HG02970 (cell line): ENCODE measurements around the gene DNAJB1.
"Not testable (repeated sequence)": the region's sequence is repeated elsewhere in the genome, so short reads cannot be mapped to it uniquely, and the experiment has no call there.

Experiments used
- ATAC-seq: cut with Tn5 transposase; IDR thresholded peaks from one replicate; pipeline ENCODE4 v1.9.1; 2021; ENCODE audit warnings: mild to moderate bottlenecking, moderate library complexity, moderate number of reproducible peaks; ENCODE audit not compliant: unreplicated experiment, low FRiP score

Gene DNAJB1

GRCh38 chr19:14525729-14526128, 7.5 kb upstream of the DNAJB1 start:
- ATAC-seq: no peak

DNA sequence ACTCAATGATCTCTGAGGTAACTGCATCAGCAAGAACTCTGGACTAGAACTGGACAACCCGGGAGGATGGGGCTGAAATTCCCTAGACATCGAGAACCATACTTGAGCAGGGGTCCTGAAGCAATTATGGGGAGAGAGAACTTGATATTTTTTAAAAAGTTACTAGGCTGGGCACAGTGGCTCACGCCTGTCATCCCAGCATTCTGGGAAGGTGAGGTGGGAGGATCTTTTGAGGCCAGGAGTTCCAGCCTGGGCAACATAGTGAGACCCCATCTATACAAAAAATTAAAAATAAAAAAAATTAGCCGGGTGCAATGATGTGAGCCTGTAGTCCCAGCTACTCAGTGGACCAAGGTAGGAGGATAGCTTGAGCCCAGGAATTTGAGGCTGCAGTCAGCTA, 2.3 kb upstream of the DNAJB1 start:
- ATAC-seq: no peak

DNA sequence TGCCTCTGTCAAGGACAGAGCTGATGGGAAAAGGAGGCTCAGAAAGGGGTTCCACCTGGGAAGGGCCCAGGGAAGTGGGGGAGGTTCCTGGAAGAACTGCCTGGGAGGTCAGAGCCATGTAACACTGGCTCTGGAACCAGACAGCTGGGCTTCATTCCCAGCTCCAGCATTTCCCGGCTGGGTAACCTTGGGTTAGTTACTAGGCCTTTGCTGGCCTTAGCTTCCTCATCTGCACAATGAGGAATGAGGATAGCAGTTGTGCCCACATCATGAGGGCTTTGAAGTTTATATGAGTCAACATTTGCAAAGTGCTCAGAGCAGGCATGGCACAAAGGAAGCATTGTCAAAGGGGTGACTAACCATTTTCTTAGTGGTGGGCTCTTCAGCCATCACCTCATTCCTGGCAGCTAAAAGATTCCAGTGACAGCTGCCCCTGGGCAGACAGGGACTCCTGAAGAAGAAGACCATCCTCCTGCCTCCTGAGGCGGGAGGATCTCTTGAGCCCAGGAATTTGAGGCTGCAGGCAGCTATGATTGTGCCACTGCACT, 1.7 kb upstream of the DNAJB1 start:
- ATAC-seq: no peak

- no peak for ATAC-seq
Measured at GRCh38 chr19:14519245-14519859, 1.2 kb upstream of the DNAJB1 start.

- ATAC-seq: no peak
Measured at GRCh38 chr19:14517446-14517839, 754 bp downstream of the DNAJB1 start.

GRCh38 chr19:14516746-14517438, 1.3 kb downstream of the DNAJB1 start:
- ATAC-seq: no peak

DNA sequence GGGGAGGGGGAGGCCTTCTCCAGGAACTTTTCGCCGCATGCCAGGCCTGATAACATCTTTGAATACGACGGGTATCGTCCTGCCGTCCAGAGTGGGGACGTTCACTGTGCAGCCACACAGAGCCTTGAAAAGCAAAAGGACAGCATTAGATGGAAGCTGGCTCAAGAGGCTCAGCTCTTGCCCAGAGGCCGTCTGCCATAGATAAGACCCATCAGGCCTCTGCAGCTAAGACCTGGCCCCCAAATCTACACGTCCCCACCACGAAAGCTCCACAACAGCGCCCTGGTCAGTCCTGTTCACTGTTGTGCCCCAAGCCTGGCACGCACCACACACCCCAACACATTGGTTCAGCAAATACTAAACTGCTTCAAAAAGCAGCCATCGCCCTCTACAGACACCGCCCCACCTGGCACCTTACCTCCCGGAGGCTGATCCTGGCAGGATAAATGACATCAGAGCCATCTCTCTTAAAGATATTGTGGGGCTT, 2.1 kb downstream of the DNAJB1 start:
- no peak for ATAC-seq

- no peak for ATAC-seq
Measured at GRCh38 chr19:14515501-14516047, 2.6 kb downstream of the DNAJB1 start.

DNA sequence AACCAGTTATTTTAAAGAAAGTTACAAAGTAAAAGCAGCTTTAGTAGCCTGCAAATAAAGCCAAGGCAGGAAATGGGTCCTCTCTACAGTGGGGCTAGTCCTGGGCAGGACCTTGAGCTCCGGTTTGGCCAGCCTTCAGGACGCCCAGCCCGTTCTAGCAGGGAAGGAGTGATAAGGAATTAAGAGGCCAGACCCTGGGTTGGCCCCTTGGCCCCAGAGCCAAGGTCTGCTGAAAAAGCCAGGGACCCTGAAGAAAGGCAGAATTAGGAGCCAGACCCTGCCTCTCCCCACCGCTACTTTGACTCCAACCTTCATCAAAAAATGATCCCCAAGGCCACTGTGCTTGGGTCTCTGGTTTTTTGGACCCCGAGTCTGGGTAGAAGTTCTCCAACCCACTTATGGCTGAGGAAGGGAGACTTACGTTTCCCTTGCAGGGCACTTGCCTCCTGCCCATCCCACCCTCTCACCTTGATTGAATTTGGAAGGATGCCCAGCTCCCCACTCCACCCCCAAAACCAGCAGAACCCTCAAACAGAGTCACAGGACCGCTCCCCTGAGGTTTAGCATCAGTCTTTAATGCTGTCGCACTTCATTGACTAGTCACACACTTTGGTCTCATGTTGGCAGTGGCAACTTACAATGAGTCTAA, 3.9 kb downstream of the DNAJB1 start:
- ATAC-seq: no peak

- no peak for ATAC-seq
Measured at GRCh38 chr19:14512406-14512961, 5.7 kb downstream of the DNAJB1 start.

DNA sequence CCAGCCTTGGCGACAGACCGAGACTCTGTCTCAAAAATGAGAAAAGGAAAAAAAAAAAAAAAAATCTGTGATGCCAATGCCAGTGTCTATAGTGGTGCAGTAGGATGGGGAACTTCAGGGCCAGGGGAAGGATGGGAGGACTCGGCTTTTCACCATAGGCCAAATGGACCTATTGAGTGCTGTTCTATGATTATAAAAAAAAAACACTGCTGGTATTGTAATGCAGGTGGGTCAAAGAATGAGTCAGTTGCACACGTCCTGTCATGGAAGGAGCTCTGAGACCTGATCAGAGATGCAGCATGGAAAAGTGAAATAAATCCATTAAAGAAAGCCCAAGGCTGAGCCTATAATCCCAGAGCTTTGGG, 7.0 kb downstream of the DNAJB1 start:
- no peak for ATAC-seq

DNA sequence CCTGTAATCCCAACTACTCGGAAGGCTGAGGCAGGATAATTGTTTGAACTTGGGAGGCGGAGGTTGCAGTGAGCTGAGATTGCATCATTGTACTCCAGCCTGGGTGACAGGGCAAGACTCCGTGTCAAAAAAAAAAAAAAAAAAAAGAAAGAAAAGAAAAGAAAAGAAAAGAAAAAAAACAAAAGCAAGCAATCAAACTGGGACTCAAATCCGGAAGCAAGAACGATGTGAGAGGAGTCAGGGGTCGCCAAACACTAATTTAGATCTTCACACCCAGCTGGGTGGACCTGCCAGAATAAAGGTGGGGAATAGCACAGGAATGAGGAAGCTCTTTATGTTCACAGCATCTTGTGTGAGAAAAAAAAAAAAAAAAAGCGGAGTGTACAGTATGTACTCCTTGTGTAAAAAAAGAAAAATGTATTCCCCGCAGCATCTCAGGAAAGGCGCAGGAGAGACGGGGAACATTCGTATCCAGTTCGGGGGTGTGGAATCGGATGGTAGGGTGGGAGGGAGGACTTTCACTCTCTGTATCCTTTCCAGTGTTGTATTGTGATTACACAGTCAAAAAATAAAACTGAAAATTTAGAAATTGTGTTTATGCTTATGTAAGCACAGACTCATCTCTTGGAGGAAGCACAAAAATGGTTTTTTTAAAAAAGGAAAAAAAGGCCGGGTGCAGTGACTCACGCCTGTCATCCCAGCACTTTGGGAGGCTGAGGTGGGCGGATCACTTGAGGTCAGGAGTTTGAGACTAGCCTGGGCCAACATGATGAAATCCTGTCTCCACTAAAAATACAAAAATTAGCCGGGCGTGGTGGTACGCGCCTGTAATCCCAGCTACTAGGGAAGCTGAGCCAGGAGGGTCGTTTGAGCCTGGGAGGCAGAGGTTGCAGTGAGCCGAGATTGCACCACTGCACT, 7.6 kb downstream of the DNAJB1 start:
- no peak for ATAC-seq

DNA sequence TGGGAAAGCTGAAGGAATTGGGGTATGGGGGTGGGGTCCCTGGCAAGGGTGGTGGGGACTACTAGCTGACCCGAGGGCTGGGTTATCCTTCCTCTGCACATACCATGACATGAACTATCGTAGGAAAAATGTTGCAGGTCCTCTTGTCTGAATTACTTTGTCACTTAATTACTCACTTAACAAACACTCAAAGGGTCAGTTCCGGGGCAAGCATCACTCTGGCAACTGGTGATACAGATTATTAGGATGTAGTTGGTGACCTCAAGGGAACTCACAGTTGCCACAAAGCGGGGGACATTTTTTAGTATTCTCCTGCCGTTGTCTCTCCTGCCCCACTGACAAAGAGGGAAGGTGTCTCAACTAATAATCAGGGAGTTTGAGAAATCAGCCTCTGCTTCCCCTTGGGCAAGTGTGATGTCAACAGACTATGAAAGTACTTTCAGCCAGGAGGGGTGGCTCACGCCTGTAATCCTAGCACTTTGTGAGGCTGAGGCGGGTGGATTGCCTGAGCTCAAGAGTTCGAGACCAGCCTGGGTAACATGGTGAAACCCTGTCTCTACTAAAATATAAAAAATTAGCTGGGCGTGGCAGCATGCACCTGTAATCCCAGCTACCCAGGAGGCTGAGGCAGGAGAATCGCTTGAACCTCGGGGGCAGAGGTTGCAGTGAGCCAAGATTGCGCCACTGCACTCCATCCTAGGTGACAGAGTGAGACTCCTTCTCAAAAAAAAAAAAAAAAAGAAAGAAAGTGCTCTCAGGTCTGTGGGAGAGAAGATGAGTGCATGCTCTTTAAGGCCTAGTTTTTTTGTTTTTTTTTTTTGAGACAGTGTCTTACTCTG, 10.3 kb downstream of the DNAJB1 start:
- no peak for ATAC-seq

DNA sequence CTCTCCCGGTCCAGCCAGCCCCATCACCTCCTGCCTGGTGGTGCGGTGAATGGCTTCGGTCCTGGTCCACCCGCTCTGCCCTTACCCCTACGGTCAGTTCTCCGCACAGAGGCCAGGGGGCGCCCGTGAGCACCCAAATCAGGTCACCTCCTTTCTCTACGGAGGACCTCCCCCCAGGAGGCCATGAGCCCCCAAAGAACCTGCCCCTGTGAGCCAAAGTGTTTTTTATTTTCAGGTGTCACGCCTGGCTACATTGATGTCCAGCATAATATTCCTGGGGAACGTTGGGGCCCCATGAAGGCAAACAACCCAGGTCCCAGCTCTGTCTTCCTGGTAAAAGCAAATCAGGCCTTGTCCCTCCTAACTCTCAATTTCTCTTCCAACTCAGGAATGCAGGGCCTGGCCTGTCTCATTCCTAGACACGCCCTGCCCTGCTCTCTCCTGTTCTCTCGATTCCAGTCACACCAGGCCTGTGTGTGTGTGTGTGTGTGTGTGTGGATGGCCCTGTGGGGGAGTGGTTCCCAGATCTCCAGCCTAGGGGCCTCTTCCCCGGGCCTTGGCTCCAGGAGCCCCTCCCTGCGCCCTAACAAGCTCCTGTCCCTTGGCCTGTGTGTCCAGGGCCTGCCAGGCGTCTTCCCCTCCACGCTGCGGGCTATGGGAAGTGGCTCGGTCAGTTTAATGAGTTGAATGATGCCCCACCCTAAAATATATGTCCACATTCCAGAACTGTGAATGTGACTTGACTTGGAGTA, 12.5 kb downstream of the DNAJB1 start:
- no peak for ATAC-seq

- ATAC-seq: not testable (repeated sequence)
Measured at GRCh38 chr19:14504575-14504974, 13.6 kb downstream of the DNAJB1 start.

DNA sequence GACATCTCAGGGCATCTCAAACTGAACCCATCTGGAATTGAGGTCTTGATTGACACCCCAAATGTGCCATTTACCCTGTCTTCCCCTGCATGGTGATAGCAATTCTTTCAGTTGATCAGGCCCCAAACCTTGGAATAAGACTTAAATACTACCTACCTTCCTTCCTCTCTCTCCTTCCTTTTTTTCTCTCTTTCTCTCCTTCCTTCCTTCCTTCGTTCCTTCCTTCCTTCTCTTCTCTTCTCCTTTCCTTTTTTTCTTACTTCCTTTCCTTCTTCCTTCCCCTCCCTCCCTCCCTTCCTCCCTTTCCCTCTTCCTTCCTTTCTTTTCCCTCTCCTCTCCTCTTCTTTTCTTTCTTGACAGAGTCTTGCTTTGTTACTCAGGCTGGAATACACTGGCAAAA, 14.9 kb downstream of the DNAJB1 start:
- ATAC-seq: no peak

DNA sequence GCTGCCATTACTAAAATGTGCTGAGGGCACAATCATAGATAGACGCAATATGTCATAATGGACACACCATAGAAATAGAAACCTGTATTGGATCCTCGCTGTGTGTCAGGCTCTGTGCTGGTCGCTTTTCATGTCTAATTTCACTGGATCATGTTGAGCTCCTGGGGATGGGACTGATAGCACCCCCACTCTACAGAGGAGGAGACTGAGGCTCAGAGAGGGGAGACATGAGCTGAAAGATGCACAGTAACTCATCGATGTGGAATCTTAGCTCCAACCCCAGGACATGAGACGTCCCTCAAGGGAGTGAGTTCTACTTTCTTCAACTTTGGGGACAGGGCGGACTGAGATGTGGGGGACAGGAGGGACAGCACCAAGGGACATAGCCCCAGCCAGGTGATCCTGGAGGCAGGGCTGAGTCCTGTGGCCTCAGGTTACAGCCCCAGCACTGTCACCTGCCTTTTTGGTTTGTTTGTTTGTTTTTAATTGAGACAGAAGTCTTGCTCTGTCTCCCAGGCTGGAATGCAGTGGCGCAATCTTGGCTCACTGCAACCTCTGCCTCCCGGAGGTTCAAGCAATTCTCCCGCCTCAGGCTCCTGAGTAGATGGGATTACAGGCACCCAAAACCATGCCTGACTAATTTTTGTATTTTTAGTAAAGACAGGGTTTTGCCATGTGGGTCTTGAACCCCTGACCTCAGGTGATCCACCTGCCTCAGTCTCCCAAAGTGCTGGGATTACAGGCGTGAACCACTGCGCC, 15.7 kb downstream of the DNAJB1 start:
- no peak for ATAC-seq
